ENCODE results near the gene PIK3C3.
"Not testable (repeated sequence)": the region's sequence is repeated elsewhere in the genome, so short reads cannot be mapped to it uniquely, and the experiment has no call there.

PIK3C3 gene

DNA sequence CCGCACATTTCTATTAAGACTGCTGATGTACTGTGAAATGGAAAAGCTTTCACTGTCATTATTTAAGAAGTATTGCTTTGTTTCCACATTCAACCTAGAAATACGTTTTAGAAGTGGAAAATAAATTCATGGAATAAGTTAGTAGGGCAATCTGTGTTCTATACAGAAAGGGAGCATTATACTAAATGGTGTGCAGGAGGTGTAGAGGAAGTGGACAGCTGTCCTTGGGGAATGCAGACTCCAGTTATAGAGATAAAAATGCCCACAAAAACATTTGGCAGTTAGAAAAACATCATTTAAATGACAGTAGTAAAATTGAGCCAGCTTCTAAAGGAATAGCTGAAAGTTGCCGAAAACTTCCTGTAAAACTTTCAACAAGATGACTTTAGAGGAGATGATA, 46.8 kb downstream of the PIK3C3 start:
- ChIA-PET POLR2A (no interaction called here), CTCF (no interaction called here)
- no peak for DNase-seq (ENCODE audit: extremely low spot score)
- TF ChIP-seq, protein P1, sequence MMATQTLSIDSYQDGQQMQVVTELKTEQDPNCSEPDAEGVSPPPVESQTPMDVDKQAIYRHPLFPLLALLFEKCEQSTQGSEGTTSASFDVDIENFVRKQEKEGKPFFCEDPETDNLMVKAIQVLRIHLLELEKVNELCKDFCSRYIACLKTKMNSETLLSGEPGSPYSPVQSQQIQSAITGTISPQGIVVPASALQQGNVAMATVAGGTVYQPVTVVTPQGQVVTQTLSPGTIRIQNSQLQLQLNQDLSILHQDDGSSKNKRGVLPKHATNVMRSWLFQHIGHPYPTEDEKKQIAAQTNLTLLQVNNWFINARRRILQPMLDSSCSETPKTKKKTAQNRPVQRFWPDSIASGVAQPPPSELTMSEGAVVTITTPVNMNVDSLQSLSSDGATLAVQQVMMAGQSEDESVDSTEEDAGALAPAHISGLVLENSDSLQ (IDR thresholded peaks at IDR 0.05): no peak
- no peak for TF ChIP-seq ARNT (IDR thresholded peaks at IDR 0.05)
- no peak for TF ChIP-seq LEF1 (IDR thresholded peaks at IDR 0.05; ENCODE audit: borderline replicate concordance)
- TF ChIP-seq TARDBP (IDR thresholded peaks at IDR 0.05): no peak
- no peak for TF ChIP-seq FOXM1 (IDR thresholded peaks at IDR 0.05; ENCODE audit: borderline replicate concordance)
- no peak for TF ChIP-seq L3MBTL2 (conservative IDR thresholded peaks at IDR 0.05)
- no peak for TF ChIP-seq SP1 (IDR thresholded peaks at IDR 0.05)
- TF ChIP-seq SUZ12 (IDR thresholded peaks at IDR 0.05): no peak
- no peak for TF ChIP-seq FOXK2 (IDR thresholded peaks at IDR 0.05)
- no peak for TF ChIP-seq ELF4 (IDR thresholded peaks at IDR 0.05)
- no peak for TF ChIP-seq HDGF (IDR thresholded peaks at IDR 0.05; ENCODE audit: borderline replicate concordance)
- no peak for TF ChIP-seq ZNF384 (IDR thresholded peaks at IDR 0.05)
- no peak for TF ChIP-seq NFRKB (IDR thresholded peaks at IDR 0.05)
- no peak for TF ChIP-seq FOXA1 (IDR thresholded peaks at IDR 0.05)
- TF ChIP-seq CTBP1 (IDR thresholded peaks at IDR 0.05; ENCODE audit: borderline replicate concordance): no peak
- TF ChIP-seq BHLHE40 (IDR thresholded peaks at IDR 0.05; ENCODE audit: borderline replicate concordance): no peak

- ChIA-PET POLR2A (no interaction called here), CTCF (no interaction called here)
- DNase-seq (ENCODE audit: extremely low spot score): no peak
- no peak for TF ChIP-seq LEF1 (IDR thresholded peaks at IDR 0.05; ENCODE audit: borderline replicate concordance)
- no peak for TF ChIP-seq SP1 (IDR thresholded peaks at IDR 0.05)
- no peak for TF ChIP-seq SUZ12 (IDR thresholded peaks at IDR 0.05)
- TF ChIP-seq TARDBP (IDR thresholded peaks at IDR 0.05): no peak
- TF ChIP-seq L3MBTL2 (conservative IDR thresholded peaks at IDR 0.05): no peak
- TF ChIP-seq HDGF (IDR thresholded peaks at IDR 0.05; ENCODE audit: borderline replicate concordance): no peak
- TF ChIP-seq ZNF384 (IDR thresholded peaks at IDR 0.05): no peak
These were observed 49.6 kb downstream of the PIK3C3 start for GRCh38 chr18:42004653-42005052.

DNA sequence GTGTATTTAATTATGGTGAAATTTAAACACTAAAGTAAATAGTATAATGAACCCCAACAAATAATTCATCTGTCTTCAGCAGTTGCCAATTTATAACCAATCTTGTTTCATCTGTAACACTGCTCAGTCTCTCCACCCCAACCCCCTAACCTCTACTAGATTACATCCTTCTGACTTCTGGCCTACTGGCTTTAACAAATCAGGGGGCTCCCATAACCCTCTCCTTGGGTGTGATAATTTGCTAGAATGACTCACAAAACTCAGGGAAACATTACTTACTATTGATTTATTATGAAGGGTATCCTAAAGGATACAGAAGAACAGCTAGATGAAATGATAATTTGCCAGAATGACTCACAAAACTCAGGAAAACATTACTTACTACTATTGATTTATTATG, 50.7 kb downstream of the PIK3C3 start:
- TF ChIP-seq BHLHE40 (IDR thresholded peaks at IDR 0.05; ENCODE audit: borderline replicate concordance) (no peak), ZNF384 (IDR thresholded peaks at IDR 0.05) (no peak), FOXM1 (IDR thresholded peaks at IDR 0.05; ENCODE audit: borderline replicate concordance) (no peak), TARDBP (IDR thresholded peaks at IDR 0.05) (no peak), ARNT (IDR thresholded peaks at IDR 0.05) (no peak), FOXK2 (IDR thresholded peaks at IDR 0.05) (no peak), SP1 (IDR thresholded peaks at IDR 0.05) (no peak), FOXA1 (IDR thresholded peaks at IDR 0.05) (no peak), L3MBTL2 (conservative IDR thresholded peaks at IDR 0.05) (no peak)
- POLR2A ChIA-PET: no interaction called here
- CTCF ChIA-PET: no interaction called here
- DNase-seq (ENCODE audit: extremely low spot score): no peak

DNA sequence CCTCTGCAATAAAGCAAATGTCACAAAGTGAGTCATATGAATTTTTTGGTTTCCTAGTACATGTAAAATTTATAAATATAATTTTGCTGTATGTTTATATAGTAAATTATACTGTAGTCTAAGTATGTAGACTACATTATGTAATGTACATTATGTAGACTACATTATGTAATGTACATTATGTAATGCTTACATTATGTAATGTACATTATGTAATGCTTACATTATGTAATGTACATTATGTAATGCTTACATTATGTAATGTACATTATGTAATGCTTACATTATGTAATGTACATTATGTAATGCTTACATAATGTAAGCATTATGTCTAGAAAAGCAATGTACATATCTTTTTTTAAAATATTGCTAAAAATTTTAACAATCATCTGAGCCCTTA, 54.4 kb downstream of the PIK3C3 start:
- CTCF ChIA-PET; DNase-seq (ENCODE audit: extremely low spot score); POLR2A ChIA-PET: not testable (repeated sequence)

- ChIA-PET POLR2A (no interaction called here), CTCF (interaction anchor here (1.6 kb wide), 1 partner anchor 17 kb away, joined by 4 read pairs; no protein-coding TSS in a partner anchor)
- no peak for DNase-seq (ENCODE audit: extremely low spot score)
- TF ChIP-seq L3MBTL2 (conservative IDR thresholded peaks at IDR 0.05): no peak
- no peak for TF ChIP-seq CTBP1 (IDR thresholded peaks at IDR 0.05; ENCODE audit: borderline replicate concordance)
- no peak for TF ChIP-seq HDGF (IDR thresholded peaks at IDR 0.05; ENCODE audit: borderline replicate concordance)
- no peak for TF ChIP-seq FOXK2 (IDR thresholded peaks at IDR 0.05)
- TF ChIP-seq ZNF384 (IDR thresholded peaks at IDR 0.05): no peak
- TF ChIP-seq, protein P1 (IDR thresholded peaks at IDR 0.05): no peak
These were observed 56.0 kb downstream of the PIK3C3 start for GRCh38 chr18:42011053-42011452.

DNA sequence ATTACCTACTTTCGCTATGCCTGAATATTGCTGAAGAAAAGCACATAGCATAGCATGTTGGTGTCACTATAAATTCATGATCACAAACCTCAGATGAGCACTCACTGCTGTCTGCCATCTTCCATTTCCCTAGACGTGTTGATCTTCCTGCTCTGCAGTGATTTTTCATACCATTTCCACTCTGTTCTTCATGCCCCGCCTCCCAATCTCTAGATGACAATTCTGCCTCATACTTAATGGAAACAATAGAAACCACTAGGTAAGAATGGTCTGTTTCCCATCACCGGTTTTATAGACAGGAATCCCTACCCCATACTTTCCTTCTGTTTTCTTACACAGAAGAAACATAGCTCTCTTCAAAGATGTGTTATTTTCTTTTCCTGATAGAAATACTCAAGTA, 63.8 kb downstream of the PIK3C3 start:
- POLR2A ChIA-PET: no interaction called here

GRCh38 chr18:42024131-42024530, 69.1 kb downstream of the PIK3C3 start:
- no peak for DNase-seq (ENCODE audit: extremely low spot score)
- TF ChIP-seq SUZ12 (IDR thresholded peaks at IDR 0.05): no peak
- TF ChIP-seq ELF4 (IDR thresholded peaks at IDR 0.05): no peak
- no peak for TF ChIP-seq FOXK2 (IDR thresholded peaks at IDR 0.05)
- POLR2A ChIA-PET: no interaction called here
- CTCF ChIA-PET: no interaction called here

More for the DNA sequence above, 63.8 kb downstream of the PIK3C3 start:
- TF ChIP-seq FOXA1 (IDR thresholded peaks at IDR 0.05): no peak
- no peak for TF ChIP-seq SUZ12 (IDR thresholded peaks at IDR 0.05)
- TF ChIP-seq, protein P1 (IDR thresholded peaks at IDR 0.05): no peak
- TF ChIP-seq L3MBTL2 (conservative IDR thresholded peaks at IDR 0.05): no peak
- TF ChIP-seq BHLHE40 (IDR thresholded peaks at IDR 0.05; ENCODE audit: borderline replicate concordance): no peak
- no peak for TF ChIP-seq NFRKB (IDR thresholded peaks at IDR 0.05)
- TF ChIP-seq ELF4 (IDR thresholded peaks at IDR 0.05): no peak
- TF ChIP-seq SP1 (IDR thresholded peaks at IDR 0.05): no peak
- TF ChIP-seq FOXM1 (IDR thresholded peaks at IDR 0.05; ENCODE audit: borderline replicate concordance): no peak
- TF ChIP-seq FOXK2 (IDR thresholded peaks at IDR 0.05): no peak
- TF ChIP-seq ZNF384 (IDR thresholded peaks at IDR 0.05): no peak
- no peak for TF ChIP-seq TARDBP (IDR thresholded peaks at IDR 0.05)
- TF ChIP-seq CTBP1 (IDR thresholded peaks at IDR 0.05; ENCODE audit: borderline replicate concordance): no peak
- no peak for DNase-seq (ENCODE audit: extremely low spot score)
- CTCF ChIA-PET: interaction anchor here (3.6 kb wide), 1 partner anchor 9 kb away, joined by 13 read pairs; no protein-coding TSS in a partner anchor

Measured in HEK293T (cell line).